ENCODE data around the gene TNFRSF4.

TNFRSF4 gene

DNA sequence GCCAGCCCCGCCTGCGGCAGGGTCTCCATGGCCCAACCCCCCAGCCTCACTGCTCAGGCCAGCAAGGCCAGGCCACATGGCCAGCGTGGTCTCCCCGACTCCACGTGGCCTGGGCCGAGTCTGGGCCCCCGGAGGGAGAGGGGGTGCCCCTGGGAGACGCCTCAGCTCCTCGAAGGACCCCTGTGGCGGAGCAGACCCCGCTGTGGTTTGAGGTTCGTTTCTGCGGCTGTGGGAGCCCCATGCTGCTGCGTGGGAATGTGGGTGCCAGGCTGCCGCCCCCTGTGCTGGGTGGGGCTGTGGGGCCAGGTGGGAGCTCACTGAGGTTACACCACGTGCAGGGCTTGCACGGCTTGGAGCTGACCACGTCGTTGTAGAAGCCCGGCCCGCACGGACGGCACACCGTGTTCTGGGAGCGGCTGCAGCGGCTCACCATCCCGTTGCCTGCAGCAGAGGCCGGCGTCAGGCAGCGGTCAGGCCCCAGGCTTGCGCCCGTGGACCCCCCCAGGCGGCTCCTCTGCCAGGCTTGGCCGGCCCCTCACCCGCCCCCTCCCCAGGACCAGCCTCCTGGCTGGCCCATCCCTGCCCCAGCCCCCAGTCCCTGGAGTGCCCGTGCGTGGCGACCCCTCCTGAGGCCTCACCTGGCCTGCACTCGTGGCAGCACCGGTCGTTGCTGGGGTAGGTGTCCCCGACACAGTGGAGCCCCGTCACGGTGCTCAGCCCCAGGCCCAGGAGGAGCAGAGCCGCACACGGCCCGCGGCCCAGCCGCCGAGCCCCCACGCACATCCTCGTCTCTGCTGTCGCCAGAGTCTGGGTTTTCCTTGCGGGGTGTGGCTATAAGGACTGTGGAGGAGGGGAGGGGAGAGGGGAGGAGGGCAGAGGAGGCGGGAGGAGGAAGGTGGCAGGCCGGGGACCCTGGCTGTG, at the start of gene TNFRSF4:
Gene TNFRSF4, minus strand, starts transcription at position 809 of the 921 bp plus-strand sequence. Its CDS starts 26 bp downstream, at position 783.
- Mint-ChIP-seq H3K4me1 (peaks cover 39 to 89% of the 10 kb centered on the region in 2 donors), H3K36me3 (peaks cover 18 to 43% of the 10 kb centered on the region in 2 donors), H3K27me3 (no peaks in the 10 kb centered on the region), H3K27ac (peak within 1 kb of the TSS; percentile 85), H3K9me3 (no peaks in the 10 kb centered on the region), H3K4me3 (peak within 1 kb of the TSS; percentile 65 to 70)
- no peak for DNase-seq
- peak; percentile 17 to 22 for ATAC-seq (replicated peaks)

DNA sequence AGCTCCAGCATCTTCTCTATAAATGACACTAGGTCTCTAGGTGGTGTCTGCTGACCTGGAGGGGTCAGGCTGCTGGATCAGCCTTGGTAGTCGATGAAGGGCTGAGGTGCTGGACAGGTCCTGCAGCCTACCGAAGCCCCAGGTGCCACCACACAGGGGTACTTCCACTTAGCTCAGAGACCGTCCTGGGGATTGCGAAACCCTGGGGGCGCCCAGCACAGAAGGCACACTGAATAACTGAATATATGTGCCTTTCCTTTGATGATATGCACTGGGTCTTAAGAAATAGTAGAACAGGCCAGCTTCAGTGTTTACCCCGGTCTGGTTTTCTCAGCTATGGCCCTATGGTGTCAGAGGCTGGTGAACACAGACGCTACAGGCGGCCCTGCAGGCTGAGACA, 48.8 kb upstream of the TNFRSF4 start:
- no peaks in the 10 kb centered on the region for H3K9me3 Mint-ChIP-seq
- H3K27ac Mint-ChIP-seq = no peak overlapping the region
- ATAC-seq (replicated peaks) (no peak), DNase-seq (no peak)
- H3K4me3 Mint-ChIP-seq = no peak overlapping the region
- H3K27me3 Mint-ChIP-seq = no peaks in the 10 kb centered on the region
- H3K4me1 Mint-ChIP-seq = peaks cover 22 to 41% of the 10 kb centered on the region in 2 donors
- peaks cover 35 to 56% of the 10 kb centered on the region in 2 donors for H3K36me3 Mint-ChIP-seq

DNA sequence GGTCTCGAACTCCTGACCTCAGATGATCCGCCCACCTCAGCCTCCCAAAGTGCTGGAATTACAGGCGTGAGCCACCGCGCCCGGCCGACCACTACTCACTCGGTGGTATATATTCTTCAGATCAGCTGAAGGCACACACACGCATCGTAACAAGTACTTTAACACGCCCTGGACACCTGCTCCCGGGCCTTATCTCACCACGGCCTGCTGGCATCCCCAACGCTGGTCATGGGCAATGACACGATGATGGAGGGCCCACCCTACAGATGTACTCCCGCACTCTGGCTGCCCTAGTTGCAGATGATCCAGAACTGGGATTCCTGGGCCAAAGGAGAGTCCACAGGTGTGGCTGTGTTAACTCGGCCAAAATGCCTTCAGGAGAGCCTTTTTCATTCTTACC, 48.1 kb upstream of the TNFRSF4 start:
- Mint-ChIP-seq H3K9me3 (no peaks in the 10 kb centered on the region), H3K4me3 (no peak overlapping the region), H3K27me3 (no peaks in the 10 kb centered on the region), H3K4me1 (peaks cover 23 to 37% of the 10 kb centered on the region in 2 donors), H3K36me3 (peaks cover 37 to 56% of the 10 kb centered on the region in 2 donors), H3K27ac (no peak overlapping the region)
- ATAC-seq (replicated peaks) (no peak), DNase-seq (no peak)

DNA sequence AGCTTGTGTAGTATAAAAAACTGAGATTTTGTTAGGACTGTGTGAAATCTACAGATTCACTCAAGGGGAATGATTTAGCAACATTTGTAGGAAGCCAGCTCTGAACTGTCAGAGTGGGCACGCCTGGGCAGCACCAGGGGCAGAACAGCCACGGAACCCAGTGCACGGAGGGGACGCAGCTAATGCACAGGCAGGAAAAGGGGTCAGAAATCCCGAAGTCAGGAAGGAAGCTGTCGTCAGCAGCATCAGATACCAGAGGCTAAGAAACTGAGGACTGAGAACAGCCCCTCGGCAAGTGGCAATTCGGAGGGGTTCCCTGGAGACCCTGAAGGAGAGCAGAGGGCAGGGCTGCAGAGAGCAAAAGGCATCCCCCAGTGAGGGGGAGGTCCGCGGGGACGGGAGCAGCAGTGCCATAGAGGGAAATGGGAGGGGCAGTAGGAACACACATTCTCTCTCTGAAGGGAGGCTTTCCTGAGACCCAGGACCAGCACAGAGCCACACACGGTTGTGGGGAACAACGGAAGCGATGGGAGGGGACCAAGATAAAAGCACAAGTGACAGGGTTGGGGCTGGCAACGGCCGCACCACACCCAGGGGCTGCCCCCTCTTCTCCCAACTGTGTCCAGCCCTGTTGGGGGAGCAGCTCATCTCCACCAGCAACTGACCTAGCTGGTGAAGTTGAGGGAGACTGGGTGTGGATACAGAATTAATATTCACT, 47.0 kb upstream of the TNFRSF4 start:
- Mint-ChIP-seq H3K27me3 (no peaks in the 10 kb centered on the region), H3K27ac (peak overlapping the region; percentile 61), H3K4me3 (peak overlapping the region in 1 of 2 donors; percentile 4), H3K9me3 (no peaks in the 10 kb centered on the region), H3K36me3 (peaks cover 37 to 56% of the 10 kb centered on the region in 2 donors), H3K4me1 (peaks cover 23 to 33% of the 10 kb centered on the region in 2 donors)
- DNase-seq (no peak), ATAC-seq (replicated peaks) (no peak)

DNA sequence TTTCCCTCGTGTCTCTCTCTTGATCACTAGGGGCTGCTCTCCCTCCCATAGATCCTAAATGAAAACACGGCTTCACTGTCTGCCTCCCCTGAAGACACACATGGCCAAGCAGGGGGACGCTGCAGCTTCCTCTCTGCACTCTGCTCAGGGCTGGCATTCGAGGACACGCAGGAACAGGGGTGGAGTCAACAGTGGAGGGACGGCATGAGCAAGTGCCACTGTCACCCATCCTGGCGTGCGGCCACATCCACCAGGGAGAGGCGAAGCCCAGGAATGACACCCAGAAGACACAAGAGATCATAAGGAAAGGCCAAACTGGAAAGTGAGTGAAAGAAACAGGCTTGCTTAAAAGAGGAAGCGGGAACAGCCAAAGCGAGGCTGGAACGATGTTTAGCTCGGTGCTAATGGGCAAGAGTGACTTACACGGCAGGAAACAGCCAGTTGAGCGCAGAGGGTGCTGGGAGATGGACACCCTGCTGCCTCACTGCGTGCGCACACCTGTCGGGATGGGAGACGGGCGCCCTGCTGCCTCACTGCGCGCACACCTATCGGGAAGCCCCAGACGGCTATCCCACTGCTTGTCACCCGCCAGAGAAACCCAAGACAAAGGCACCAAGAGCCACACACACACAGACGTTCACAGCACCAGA, 46.1 kb upstream of the TNFRSF4 start:
- H3K9me3 Mint-ChIP-seq = no peaks in the 10 kb centered on the region
- H3K4me1 Mint-ChIP-seq = peaks cover 20 to 26% of the 10 kb centered on the region in 2 donors
- peak overlapping the region; percentile 4 to 15 for H3K4me3 Mint-ChIP-seq
- no peak for DNase-seq
- ATAC-seq (replicated peaks) = peak; percentile 63 to 68
- peak overlapping the region; percentile 61 for H3K27ac Mint-ChIP-seq
- peaks cover 40 to 54% of the 10 kb centered on the region in 2 donors for H3K36me3 Mint-ChIP-seq
- H3K27me3 Mint-ChIP-seq = no peaks in the 10 kb centered on the region

DNA sequence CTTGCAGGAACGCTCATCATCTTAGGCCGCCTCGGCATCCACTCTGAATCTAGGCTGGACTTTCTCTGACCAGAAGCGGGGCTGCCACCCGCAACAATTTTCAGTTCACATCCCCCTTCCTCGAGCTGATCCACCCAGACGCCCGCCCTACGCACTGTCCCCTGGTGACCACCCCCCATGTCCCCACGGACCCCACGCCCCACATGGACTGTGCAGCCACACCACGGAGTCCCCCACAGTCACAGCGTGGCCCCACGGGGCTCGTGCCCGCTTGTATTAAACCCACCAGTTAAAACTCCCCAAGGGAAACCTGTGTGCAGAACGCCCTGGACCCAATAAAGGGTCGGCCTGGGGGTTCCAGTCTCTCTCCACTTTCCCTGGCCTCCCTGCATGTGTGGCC, 45.6 kb upstream of the TNFRSF4 start:
- Mint-ChIP-seq H3K27ac (peak overlapping the region; percentile 61), H3K9me3 (no peaks in the 10 kb centered on the region), H3K27me3 (no peaks in the 10 kb centered on the region), H3K36me3 (peaks cover 41 to 49% of the 10 kb centered on the region in 2 donors), H3K4me1 (peaks cover 20 to 25% of the 10 kb centered on the region in 2 donors), H3K4me3 (peak overlapping the region in 1 of 2 donors; percentile 7)
- no peak for DNase-seq
- ATAC-seq (replicated peaks) = no peak

DNA sequence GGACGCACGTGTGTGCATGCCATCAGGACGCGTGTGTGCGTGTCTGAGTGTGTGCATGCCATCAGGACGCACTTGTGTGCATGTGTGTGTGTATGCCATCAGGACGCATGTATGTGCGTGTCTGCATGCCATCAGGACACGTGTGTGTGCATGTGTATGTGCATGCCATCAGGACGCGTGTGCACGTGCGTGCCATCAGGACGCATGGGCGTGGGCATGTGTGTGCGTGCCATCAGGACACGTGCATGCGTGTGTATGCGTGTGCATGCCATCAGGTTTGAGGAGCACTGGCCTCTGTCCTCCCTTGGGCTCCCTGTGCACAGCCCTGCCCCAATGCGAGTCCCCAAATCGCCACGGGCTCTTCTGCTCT, 45.2 kb upstream of the TNFRSF4 start:
- ATAC-seq (replicated peaks) (no peak), DNase-seq (no peak)
- no peaks in the 10 kb centered on the region for H3K27me3 Mint-ChIP-seq
- H3K9me3 Mint-ChIP-seq = no peaks in the 10 kb centered on the region
- H3K27ac Mint-ChIP-seq = peak overlapping the region; percentile 61
- no peak overlapping the region for H3K4me3 Mint-ChIP-seq
- peaks cover 20 to 25% of the 10 kb centered on the region in 2 donors for H3K4me1 Mint-ChIP-seq
- peaks cover 42 to 48% of the 10 kb centered on the region in 2 donors for H3K36me3 Mint-ChIP-seq

DNA sequence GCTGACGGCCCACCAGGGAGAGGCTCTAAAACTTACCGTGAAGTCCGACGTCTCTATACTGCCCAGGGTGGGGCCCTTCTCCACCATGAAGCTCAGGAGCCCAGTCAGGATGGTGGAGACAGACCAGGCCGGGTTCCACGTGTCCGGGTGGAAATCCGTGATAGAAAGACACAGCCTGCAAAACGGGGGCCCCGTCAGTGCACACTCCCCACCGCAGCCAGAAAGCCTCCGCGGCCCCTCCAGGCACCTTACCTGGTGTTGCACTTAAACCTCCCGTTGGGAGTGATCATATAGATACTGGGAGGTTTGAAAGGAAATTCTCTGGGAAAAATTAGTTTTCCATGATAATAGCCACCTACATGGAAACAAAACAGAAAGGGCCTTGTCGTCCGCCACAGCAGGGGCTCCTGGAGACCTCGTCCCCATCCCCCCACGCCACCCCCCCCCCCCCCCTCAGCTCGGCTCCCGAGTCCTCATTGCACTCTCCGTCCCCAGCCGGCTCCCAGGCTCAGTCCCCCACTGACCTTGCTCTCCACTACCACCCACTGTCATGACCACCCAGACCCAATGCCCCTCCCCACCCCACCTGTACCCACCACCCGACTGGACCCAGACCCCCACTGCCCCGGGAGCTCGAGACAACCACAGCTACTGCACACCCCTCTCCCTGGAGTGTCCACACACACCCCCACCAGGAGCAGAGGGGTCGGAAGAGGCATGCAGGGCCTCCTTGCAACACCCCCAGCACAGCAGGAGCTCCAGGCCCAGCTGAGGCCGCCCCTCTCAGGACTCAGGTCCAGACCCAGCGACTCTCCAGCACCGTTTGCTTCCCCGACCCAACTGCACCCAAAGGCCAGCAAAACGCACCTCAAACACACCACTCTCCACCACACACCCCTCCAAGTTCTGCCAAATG, 43.3 kb upstream of the TNFRSF4 start:
- Mint-ChIP-seq H3K27me3 (no peaks in the 10 kb centered on the region), H3K36me3 (peaks cover 50 to 58% of the 10 kb centered on the region in 2 donors), H3K27ac (no peak overlapping the region), H3K9me3 (no peaks in the 10 kb centered on the region), H3K4me3 (no peak overlapping the region), H3K4me1 (peaks cover 23 to 32% of the 10 kb centered on the region in 2 donors)
- DNase-seq = no peak
- ATAC-seq (replicated peaks) = no peak

DNA sequence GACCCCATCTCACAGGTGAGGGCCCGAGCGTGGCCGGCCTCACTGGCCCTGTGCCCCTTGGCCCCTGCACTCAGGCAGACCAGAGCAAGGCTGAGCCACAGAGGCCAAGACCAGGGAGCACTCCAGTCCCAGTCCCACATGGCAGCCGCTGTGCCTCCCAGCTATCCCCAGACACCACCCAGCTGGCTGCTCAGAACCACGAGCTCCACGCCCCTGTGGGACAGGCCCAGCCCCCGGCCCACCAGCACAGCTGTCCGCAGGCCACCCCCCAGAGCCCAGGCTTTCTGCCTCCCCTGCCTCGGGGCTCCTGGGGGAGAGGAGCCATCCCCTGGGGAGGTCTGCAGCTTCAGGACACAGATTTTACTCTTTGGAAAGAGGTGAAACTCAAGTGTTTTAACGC, 41.7 kb upstream of the TNFRSF4 start:
- H3K27ac Mint-ChIP-seq = no peak overlapping the region
- H3K4me3 Mint-ChIP-seq = no peak overlapping the region
- peaks cover 19 to 32% of the 10 kb centered on the region in 2 donors for H3K4me1 Mint-ChIP-seq
- no peaks in the 10 kb centered on the region for H3K27me3 Mint-ChIP-seq
- H3K36me3 Mint-ChIP-seq = peaks cover 45 to 58% of the 10 kb centered on the region in 2 donors
- DNase-seq = no peak
- ATAC-seq (replicated peaks) = no peak
- no peaks in the 10 kb centered on the region for H3K9me3 Mint-ChIP-seq

DNA sequence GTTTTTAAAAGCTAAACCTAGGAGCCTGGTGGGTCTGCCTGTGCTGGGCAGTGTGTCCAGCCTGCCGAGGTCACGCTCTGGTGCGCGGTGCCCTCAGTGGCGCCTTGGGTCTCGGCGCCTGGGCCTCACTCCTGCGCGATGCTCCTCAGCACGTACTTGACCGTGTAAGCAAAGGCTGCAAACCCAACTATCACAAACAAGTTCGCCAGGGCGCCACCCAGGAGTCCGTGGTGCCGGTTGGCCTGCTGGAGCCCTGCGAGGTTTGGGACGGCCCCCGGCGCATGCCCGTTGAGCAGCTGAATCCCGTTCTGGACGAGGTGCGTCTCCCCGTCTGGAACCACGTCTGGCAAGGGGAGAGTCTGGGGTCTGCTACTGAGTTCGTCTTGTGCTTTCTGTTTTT, 41.1 kb upstream of the TNFRSF4 start:
- Mint-ChIP-seq H3K4me1 (peaks cover 15 to 32% of the 10 kb centered on the region in 2 donors), H3K27me3 (no peaks in the 10 kb centered on the region), H3K4me3 (no peak overlapping the region), H3K36me3 (peaks cover 45 to 55% of the 10 kb centered on the region in 2 donors), H3K27ac (no peak overlapping the region), H3K9me3 (no peaks in the 10 kb centered on the region)
- DNase-seq = no peak
- no peak for ATAC-seq (replicated peaks)

DNA sequence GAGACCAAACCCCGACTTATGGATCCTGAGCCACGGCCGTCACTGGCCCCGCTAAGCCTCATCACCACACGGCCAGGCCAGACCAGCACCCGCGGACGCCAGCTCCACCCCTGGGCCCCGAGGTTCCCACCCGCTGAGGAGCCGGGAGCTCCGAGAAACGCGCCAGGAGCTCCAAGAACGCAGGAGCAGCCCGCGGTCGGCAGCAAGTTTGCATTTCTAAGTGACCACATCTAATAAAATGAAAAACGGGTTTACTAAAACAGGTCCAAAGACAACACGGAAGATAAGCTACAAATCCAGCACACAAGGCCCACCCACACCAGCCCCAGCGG, 40.7 kb upstream of the TNFRSF4 start:
- H3K36me3 Mint-ChIP-seq = peaks cover 40 to 50% of the 10 kb centered on the region in 2 donors
- no peak for ATAC-seq (replicated peaks)
- no peak overlapping the region for H3K4me3 Mint-ChIP-seq
- H3K27ac Mint-ChIP-seq = peak overlapping the region; percentile 42
- peaks cover 14 to 32% of the 10 kb centered on the region in 2 donors for H3K4me1 Mint-ChIP-seq
- DNase-seq = no peak
- no peaks in the 10 kb centered on the region for H3K27me3 Mint-ChIP-seq
- H3K9me3 Mint-ChIP-seq = no peaks in the 10 kb centered on the region

DNA sequence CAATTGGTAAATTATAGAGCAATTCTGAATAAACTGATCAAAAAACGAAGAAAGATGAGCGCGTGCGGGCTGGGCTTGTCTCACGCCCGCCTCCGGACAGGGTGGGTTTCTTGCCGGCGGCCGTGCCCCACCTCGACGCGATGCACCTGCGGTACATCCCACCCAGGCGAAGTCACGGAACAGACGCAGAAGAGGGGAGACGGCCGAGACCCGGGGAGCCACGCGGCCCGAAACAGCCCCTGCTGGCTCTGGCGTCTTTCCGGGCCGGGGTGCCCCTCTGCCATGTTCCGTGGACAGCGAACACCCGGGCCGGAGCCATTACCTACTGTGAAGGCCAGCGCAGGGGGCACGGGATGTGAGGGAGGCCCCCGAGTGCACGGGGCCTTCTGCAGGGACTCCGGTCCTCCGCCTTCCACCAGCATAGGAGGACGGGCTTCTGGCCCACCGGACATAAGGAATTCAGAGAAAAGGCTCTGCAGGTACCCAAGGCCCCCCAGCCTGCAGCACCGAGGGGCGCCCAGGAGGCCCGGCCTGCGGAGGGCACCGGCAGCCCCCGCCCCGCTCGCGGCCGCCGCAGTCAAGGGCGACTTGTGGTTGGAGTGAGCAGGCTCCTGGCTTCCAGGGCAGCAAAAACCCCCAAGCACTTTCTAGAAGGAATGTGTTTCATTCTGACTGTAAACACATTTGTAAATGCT, 40.2 kb upstream of the TNFRSF4 start:
- Mint-ChIP-seq H3K27ac (no peak overlapping the region), H3K4me3 (no peak overlapping the region), H3K36me3 (peaks cover 37 to 45% of the 10 kb centered on the region in 2 donors), H3K27me3 (no peaks in the 10 kb centered on the region), H3K9me3 (no peaks in the 10 kb centered on the region), H3K4me1 (peaks cover 14 to 31% of the 10 kb centered on the region in 2 donors)
- no peak for ATAC-seq (replicated peaks)
- no peak for DNase-seq

DNA sequence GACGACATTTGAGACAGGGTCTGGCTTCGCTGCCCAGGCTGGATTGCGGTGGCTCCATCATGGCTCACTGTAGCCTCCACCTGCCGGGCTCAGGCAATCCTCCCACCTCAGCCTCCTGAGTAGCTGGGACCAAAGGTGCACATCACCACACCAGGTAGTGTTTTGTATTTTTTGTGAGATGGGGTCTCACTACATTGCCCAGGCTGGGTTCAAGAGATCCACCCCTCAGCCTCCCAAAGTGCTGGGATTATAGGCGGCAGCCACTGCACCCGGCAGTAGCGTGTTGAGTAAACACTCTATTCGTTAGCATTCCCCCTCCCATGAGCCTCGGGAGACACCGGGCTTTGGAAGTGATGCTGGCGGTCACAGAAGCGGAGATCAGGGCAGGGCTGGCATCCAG, 39.4 kb upstream of the TNFRSF4 start:
- peak overlapping the region; percentile 21 for H3K27ac Mint-ChIP-seq
- ATAC-seq (replicated peaks) = no peak

More for the DNA sequence above, 39.4 kb upstream of the TNFRSF4 start:
- Mint-ChIP-seq H3K27me3 (no peaks in the 10 kb centered on the region), H3K9me3 (no peaks in the 10 kb centered on the region), H3K4me3 (no peak overlapping the region), H3K4me1 (peaks cover 13 to 26% of the 10 kb centered on the region in 2 donors), H3K36me3 (peaks cover 32 to 40% of the 10 kb centered on the region in 2 donors)
- DNase-seq = no peak
